Activated T-cell treated with anti-CD3 and anti-CD28 coated beads for 48 hours (primary cell): ENCODE measurements around the gene KTN1.

Experiments used
- DNase-seq: peaks from one replicate; pipeline ENCODE4 v3.0.0-alpha.2; 2020; ENCODE audit warnings: low read depth

Gene KTN1

DNA sequence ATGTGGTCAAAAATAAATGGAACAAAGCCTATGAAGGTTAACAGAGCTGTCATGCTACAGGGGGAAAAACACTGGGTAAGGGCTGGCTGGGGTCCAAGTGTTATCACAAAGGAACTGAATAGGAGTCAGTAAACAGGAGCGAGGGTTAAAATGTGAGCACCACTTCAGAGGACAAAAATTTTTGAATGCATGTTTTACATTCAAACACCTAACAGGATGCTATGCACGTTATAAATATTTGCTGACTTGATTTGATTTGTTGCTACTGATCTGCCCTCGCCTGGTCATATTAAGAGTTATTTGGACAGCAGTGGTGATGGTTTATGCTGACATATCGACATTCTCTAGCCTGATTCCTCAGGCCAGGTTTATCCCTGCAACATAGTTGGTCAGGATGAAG, 7.4 kb upstream of the KTN1 start:
- no peak for DNase-seq

DNA sequence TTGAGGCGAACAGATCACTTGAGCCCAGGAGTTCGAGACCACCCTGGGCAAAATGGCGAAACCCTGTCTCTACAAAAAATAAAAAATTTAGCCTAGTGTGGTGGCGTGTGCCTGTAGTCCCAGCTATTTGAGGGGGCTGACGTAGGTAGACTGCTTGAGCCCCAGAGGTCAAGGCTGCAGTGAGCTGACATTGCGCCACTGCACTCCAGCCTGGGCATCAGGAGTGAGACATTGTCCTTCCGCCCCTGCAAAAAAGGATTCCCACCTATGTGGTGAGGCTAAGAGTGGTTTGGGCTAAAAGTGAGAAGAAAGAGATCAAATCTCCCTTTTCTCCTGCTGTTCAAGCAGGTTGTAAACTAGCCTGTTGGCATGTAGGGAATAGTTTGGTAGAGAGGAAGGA, 5.0 kb upstream of the KTN1 start:
- DNase-seq = no peak

DNA sequence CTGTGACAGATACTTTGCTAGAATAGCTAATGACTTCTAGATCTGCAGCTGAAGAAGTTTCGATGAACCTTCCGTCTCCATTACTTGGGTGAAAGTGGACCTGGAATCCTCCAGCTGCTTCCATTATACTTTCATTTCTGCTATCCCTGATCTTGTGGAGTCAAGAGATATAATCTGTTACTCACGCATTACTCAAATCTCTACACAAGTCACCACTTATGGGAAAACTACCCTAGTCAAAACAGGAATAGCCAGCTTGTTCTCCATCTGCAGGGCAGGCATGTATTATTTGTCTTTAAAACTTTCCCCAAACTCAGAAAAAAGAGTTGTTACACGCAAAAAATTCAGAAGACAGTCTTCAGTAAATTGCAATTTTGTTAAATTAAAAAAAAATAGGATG, 2.8 kb upstream of the KTN1 start:
- DNase-seq = no peak

DNA sequence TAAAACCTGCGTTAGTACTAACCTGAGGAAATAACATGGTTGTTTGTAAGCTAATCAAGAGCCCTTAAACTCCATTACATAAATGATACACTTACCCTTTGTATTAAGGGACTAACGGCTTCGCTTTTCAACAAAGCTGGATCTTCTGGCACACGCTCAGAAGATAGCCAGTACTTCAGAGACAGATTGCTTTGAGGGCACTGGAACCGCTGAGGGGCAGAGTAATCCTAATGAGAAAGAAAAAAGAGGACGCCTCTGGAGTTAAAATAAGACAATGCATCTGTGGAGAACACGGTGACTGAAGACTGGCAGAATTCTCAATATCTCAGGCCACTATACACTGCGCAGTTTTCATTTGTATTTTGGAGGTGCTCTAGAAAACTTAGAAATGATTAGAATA, 1.5 kb upstream of the KTN1 start:
- DNase-seq = no peak

DNA sequence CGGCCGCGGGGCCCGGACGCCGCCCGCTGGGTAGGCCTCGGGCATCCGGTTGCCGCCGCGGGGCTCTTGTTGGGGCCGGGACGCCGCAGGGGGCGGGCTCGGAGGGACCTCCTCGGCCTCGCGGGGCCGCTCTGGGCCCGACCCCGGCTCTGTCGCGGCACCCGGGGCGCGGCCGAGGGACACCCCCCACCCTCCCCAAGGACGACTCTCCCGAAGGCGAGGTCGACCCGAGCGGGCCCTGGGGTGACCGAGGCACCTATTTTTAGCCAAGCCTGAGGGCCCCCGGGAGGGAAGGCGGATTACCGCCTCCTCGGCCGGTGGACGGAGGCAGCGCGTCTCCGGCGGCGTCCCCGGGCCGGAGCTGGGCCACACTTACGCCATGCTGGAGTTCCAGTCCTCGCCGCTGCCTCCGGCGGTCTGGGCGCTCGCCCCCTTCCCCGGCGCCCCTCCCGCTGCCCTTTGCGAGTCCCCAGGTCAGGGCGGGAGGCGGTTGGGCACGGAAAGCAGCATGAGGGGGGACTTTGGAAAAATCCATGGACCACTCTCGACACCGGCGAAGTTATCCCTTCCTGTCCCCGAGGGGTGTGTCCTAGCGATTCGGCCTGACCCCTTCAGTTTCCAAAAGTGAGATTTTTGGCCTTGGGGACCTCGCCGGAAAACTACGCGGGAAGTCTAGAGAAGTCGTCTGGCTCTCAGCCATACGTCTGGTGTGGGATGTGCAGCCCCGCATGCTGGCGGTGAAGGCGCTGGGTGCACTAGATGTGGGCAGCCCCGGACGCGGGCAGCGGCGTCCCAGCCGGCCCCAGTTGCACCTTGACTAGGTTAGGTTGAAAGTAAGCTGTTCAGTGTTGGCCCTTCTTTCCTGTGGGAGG, 699 bp downstream of the KTN1 start:
- DNase-seq = peak; percentile 49

DNA sequence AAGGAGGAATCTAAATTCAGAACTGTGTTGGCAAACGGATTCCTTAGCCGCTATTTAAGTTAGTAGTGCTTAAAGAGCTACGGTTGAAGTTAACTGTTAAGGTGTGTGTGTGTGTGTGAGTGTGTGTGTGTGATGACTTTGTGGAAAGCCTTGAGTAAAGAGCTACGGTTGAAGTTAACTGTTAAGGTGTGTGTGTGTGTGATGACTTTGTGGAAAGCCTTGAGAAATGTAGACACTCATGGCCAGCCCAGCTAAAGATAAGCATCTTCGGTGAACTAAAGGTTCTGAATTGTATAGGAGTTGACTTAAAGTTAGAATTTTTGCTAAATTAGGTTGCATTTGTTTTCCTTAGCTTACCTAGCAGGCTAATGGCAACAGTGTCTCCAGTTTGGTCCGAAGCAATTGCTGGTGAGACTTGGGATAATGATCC, 1.4 kb downstream of the KTN1 start:
- DNase-seq = no peak

DNA sequence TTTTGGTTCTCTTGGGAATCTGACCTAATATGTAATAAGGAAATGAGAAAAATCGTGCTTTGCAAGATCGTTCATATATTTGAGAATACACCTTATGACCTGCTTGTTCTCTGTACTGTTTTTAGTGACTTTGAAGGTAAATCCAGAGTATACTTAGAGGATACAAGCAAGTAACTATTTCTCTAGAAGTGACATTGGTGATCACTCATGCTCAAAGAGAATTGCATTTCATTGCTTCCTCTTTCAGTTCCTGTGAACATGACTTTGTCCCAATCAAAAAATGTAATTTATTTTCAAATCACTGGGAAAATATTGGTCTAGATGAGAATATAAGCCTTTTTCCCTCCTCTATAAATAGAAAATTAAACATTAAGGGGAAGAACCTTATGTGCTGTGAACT, 2.7 kb downstream of the KTN1 start:
- DNase-seq = no peak

DNA sequence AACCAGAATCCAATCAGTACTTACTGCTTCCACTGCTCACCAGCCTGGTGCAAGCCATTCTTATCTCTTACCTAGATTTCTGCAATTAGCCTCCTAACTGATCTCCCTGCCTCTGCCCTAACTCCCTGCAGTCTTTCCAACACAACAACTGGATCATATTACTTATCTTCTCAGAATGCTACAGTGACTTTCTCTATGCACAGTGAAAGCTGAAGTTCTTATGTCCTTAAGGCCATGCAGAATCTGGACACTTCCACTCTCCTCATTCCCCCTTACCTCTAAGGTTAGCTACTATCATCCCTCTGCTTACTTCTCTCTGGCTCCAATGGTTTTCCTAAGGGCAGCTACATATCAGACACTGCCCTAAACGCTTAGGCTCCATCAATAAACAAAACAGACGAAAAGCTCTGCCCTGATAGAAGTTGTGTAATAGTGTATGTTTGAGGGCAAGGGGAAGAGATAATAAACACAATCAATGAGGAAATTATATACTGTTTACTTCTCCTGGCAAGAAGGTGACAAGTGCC, 4.0 kb downstream of the KTN1 start:
- no peak for DNase-seq

DNA sequence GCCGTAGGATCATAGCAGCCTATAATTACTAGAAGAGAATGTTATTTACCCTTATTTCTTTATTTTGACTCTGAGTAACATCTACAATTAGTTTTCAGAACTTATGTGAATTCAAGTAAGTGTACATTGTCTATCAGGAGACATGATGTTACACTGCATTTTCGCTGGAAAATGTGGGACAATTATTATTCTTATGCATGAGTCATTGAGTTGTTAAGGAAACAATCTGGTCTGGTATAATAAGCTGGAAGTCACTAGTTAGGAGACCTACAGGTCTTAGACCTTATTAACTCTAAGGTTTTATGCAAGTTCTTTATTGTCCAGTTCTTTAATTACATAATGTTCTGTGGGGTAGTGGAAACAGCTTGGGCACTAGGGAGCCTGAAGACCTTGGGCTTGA, 5.8 kb downstream of the KTN1 start:
- no peak for DNase-seq

DNA sequence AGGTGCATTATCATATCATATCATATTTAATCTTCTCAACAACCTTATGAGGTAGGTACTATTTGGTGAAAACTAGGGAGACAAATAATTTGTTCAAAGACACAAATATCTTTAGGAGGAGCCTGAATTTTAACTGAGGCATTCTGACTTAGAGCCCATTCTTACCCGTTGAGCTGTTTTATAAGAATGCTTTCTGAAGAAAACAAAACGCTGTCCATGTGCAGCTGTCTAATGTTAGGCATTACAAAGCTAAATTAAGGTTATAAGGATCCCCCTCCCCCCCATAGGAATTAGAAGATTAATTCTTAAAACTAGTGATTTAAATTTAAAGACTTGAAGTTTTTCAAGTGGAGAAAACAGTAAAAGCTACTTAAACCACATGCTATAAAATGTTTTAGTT, 6.4 kb downstream of the KTN1 start:
- DNase-seq = no peak

DNA sequence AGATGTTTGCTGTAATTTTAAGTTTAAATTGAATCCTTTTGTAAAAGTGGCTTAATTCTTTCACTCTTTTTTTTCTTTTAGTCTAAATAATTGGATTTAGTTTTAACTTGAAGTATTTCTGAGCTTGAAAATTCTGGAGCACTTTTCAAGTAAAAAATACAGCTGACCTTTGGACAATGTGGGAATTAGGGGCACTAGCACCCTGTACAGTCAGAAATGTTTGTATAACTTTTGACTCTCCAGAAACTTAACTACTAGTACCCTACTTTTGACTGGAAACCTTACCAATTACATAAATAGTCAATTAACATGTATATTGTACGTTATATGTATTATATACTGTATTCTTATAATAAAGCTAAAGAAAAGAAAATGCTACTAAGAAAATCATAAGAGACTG, 7.8 kb downstream of the KTN1 start:
- no peak for DNase-seq

DNA sequence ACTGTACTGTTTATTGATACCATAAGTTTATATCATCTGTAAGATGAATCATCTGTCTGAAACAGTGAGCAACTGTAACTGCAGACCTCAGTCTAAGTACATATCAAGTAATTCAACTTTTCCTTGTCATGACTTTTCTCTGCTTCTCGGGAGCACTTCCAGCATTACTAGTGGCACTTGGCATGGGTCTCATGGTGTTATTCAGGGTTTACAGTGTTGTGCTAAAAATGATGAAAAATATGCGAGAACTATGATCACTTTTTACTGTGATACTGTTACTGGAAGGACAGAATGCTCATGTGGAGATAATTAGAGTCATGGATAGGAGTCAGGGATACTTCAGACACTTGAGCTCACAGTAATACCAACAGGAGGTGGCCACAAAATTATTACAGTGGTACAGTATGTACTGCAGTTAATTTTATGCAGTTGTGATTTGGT, 8.3 kb downstream of the KTN1 start:
- DNase-seq = no peak

DNA sequence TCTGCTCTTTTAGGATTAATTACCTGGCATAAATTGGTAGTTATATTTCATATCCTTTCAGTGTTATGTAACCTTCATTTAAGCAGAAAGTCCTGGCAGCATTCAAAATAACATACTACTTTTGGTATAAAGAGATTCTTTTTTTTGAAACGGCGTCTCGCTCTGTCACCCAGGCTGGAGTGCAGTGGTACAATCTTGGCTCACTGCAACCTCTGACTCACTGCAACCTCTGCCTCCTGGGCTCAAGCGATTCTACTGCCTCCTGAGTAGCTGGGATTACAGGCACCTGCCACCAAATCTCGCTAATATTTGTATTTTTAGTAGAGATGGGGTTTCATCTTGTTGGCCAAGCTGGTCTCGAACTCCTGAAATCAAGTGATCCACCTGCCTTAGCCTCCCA, 9.2 kb downstream of the KTN1 start:
- DNase-seq = no peak

DNA sequence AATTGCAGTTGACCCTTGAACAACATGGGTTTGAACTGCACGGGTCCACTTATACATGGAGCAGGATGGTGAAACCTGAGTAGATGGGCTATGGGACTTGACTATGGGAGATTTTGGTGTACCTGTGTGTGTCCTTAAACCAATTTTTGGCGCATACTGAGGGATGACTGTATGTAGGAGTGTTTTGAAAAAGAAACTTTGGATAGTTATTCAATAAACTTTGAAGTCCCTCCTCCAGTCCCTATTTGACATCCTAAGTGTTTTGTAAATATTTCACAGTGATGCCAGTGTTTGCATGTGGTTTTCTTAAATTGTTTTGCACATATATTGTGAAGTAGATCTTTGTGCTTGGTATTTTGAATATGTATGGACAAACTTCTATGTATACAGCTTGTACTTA, 12.4 kb downstream of the KTN1 start:
- DNase-seq = no peak

DNA sequence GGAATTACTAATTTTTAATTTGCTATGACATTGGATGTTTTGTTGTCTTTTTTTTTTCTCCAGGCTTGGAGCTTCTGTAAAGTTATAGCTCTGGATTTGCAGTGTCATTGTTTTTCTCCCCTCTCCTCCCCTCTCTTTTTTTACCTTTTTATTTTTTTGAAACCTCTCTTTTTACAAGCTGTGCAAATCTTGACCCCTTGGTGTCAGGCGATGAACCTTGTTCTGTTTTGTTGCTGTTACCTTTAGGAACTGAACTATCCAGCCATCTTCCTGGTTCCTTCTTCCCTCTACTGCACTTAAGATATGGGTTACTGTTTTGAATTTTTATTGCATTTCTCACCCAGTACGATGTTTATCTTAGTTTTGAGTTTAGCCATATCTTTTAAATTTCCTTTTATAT, 13.7 kb downstream of the KTN1 start:
- DNase-seq = no peak

DNA sequence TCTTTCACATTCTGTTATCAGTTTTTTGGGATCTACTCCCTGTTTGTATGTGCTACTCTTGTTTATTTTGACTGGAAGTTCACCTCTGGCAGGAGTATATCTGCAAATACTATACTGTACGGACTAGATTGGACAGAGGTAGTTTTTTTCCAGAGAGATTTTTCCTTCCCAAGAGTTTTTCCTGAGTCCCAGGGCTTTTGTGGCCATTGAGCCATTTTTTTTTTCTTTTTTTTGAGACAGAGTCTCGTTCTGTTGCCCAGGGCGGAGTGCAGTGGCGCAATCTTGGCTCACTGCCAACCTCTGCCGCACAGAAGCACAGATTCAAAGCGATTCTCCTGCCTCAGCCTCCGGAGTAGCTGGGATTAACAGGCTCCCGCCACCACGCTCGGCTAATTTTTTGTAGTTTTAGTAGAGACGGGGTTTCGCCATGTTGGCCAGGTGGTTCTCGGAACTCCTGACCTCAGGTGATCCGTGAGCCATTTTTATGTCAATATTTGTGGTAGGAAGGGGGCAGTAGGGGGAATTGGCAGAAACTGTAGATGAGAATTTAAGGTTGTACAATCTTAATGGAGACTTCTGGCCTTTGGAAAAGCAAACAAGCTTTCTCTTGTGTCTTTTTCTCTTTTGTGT, 19.4 kb downstream of the KTN1 start:
- DNase-seq = no peak

DNA sequence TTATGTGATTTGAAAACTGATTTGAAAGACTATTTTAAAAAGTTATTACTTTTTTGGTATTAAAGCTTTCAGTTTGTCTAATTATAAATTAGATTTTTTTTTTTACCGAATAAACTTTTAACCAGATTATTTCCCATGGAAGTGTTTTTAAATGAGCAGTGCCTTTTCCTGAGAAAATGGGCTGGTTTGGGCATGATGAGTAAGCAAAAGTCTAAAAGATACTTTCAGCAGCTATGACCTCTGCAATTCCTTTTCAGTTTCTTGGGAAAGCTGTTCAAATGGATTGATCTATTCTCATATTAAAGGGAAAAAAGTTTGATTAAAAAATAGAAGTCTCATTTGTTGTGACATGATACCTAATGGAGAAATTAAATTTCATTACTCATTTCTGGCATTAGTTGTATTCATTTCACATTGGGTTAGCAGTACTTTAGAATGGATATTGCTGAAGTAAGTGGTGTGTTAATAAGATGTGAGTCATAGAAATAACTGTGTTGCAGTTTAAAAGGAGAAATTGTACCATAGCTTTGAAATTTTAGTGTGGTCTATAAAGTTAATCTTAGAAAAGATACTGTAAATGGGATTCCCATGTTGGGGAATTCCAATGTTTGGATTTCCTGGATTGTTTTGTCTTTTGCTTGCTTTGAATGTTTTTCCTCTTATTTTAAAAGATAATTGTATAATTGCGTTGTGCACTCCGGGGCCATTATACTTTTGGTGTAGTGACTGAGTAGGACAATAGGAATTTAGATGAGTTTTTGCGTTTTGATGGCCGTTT, 21.0 kb downstream of the KTN1 start:
- no peak for DNase-seq

DNA sequence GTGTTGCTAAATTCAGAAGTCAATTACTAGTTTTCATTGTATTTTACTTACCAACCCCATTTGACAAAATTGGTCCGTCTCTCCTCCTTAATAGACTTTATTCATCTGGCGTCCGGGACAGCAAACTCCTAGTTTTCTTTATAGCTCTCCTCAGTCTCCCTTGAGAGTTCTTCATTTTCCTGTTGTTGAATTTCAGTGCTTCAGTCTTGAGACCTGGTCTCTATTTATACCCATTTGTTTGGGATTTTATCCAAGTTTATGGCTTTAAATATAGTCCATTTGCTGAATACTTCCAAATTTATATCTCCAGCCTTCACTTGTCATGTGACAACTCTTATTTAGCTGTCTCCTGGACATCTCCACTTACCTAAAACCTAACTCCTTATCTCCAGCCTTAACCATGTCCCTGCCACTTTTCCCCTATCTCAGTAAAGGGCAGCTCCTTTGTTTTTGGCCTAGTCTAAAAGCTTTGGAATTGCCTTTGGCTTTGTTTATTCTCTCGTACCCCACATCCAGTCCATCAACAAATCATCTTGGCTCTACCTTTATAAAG, 23.5 kb downstream of the KTN1 start:
- DNase-seq = no peak

DNA sequence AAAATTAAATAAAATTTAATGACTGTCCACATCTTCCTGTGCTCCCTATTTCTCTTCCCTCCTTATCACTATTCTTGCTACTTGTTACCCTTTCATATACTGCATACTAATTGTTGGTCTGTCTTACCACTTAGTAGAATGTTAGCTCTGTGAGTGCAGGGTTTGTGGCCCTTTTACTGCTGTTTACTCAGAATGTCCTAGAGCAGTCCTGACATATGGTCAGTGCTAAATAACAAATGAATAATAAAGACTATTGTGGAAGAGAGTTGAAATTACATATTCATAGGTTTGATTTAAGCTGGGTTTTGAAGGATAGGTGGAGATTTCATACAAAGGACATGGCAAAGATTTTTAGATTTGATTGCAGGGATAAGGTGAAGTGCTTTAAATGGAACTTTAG, 24.5 kb downstream of the KTN1 start:
- DNase-seq = no peak

DNA sequence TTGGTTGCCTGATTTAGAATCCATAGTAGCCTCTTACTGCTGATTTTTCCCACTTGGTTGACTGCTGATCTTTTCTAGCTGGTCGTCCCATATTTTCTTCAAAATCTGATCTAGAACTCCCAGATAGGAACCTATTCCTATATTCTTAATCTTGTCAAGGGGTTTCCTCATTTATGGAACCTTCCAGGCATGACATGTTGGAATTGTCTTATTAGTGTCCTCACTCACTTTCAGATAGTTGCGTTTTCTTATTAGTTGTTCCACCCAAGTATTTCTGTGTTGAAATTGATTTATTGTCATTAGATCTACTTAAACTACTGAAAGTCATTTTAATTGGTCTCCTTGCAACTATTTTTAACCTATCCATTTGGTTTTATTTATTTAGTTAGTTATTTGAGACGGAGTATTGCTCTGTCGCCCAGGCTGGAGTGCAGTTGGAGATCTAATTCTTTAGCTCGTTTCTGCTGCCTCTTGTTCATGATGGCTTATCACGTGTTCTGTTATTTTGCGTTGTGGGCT, 25.0 kb downstream of the KTN1 start:
- DNase-seq = no peak

DNA sequence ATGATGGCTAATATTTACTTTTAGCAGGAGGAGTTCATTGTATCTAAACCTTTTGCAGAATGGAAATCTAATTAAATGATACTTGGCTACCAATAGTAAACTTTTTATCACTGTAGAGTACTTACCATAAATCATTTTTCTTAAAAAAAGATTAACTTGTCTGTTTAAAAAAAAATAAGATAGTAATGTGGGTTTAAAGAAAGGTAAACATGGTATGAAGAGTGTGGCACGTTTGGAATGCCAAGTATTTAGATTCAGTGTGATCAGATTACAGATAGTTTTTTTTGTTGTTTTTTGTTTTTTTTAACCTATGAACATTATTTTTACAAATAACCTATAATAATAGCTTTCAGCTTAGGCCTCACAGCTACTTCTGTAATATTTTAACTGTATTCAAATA, 25.8 kb downstream of the KTN1 start:
- DNase-seq = no peak

DNA sequence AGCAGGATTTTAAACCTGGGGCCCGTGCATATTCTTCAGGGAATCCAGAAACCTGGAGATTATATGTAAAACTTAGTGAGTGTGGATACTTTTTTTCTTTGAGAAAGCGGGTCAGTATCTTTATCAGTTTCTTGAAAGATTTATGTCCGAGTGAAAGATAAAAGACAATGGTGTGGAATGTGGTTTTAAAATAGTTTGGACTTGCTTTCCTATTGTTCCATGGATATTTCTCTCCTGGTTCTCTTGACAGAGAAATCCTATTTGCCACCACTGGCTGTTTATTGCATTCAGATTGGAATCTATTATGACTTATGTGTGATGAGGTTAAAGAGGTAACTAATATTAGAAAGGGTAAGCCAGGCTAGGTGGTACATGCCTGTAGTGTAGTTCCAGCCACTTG, 27.4 kb downstream of the KTN1 start:
- no peak for DNase-seq
